GM19468 (cell line): ENCODE results near the gene CRISPLD2.

Experiments
- ATAC-seq: cut with Tn5 transposase; IDR thresholded peaks from one replicate; pipeline ENCODE4 v1.9.1; 2021; ENCODE audit warnings: mild to moderate bottlenecking, moderate library complexity, moderate number of reproducible peaks; ENCODE audit not compliant: unreplicated experiment; ENCODE audit errors: extremely low read depth

CRISPLD2 gene

GRCh38 chr16:84795329-84796053 lies 24.3 kb upstream of the CRISPLD2 start:
- no peak for ATAC-seq

- no peak for ATAC-seq
Measured at GRCh38 chr16:84800158-84800978, 19.4 kb upstream of the CRISPLD2 start.

- no peak for ATAC-seq
Measured at GRCh38 chr16:84803146-84803545, 16.6 kb upstream of the CRISPLD2 start.

GRCh38 chr16:84804326-84804725 lies 15.5 kb upstream of the CRISPLD2 start:
- ATAC-seq: no peak

GRCh38 chr16:84806256-84806889 lies 13.4 kb upstream of the CRISPLD2 start:
- ATAC-seq: no peak

GRCh38 chr16:84806890-84807258 lies 12.9 kb upstream of the CRISPLD2 start:
- ATAC-seq: no peak

GRCh38 chr16:84807776-84808175 lies 12.0 kb upstream of the CRISPLD2 start:
- no peak for ATAC-seq

GRCh38 chr16:84808826-84809225 lies 11.0 kb upstream of the CRISPLD2 start:
- ATAC-seq: no peak

GRCh38 chr16:84810518-84811273 lies 9.1 kb upstream of the CRISPLD2 start:
- ATAC-seq: no peak

GRCh38 chr16:84811529-84811928 lies 8.3 kb upstream of the CRISPLD2 start:
- no peak for ATAC-seq

- ATAC-seq: no peak
Measured at GRCh38 chr16:84813141-84813934, 6.4 kb upstream of the CRISPLD2 start.

GRCh38 chr16:84815462-84815861 lies 4.3 kb upstream of the CRISPLD2 start:
- ATAC-seq: no peak

- ATAC-seq: no peak
Measured at GRCh38 chr16:84816023-84816422, 3.8 kb upstream of the CRISPLD2 start.

- ATAC-seq: no peak
Measured at GRCh38 chr16:84816485-84816884, 3.3 kb upstream of the CRISPLD2 start.

- ATAC-seq: no peak
Measured at GRCh38 chr16:84817206-84817605, 2.6 kb upstream of the CRISPLD2 start.

- no peak for ATAC-seq
Measured at GRCh38 chr16:84817613-84818012, 2.2 kb upstream of the CRISPLD2 start.

- no peak for ATAC-seq
Measured at GRCh38 chr16:84818133-84818532, 1.7 kb upstream of the CRISPLD2 start.

GRCh38 chr16:84818989-84819643 lies 669 bp upstream of the CRISPLD2 start:
- no peak for ATAC-seq

- ATAC-seq: no peak
Measured at GRCh38 chr16:84820305-84820684, 510 bp downstream of the CRISPLD2 start.
